DND-41 (cell line): Measurements from ENCODE around the gene BMP7.

Experiments used
- EZH2 ChIP-seq: IDR thresholded peaks from 3 replicates; pipeline ENCODE4 v1.6.1; 2012; ENCODE audit warnings: borderline replicate concordance, low read depth, mild to moderate bottlenecking, moderate library complexity, low read length, inconsistent platforms; ENCODE audit not compliant: severe bottlenecking
- TF ChIP-seq, protein P1 (sequence below): IDR thresholded peaks from 2 replicates; pipeline ENCODE4 v1.5.1; 2012; ENCODE audit warnings: borderline replicate concordance, low read length, moderate library complexity, mild to moderate bottlenecking; ENCODE audit not compliant: poor library complexity, severe bottlenecking; ENCODE audit errors: extremely low read depth

DNA sequence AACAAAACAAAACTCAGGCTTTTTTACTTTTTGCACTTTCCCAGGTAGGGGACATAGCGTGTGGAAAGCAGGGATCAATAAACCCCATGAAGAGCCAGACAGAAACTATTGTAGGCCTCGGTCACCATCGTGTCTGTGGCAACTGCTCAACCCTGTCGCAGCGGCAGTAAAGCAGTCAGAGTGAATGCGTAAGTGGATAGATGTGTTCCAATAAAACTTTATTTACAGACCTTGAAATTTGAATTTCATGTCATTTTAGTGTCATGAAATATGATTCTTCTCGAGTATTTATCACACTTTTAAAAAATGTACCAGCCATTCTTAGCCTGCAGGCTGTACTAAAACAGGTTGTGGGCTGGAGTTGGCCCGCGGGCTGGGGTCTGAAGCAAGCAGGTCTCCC is 14.5 kb downstream of the BMP7 start:
- TF ChIP-seq, protein P1, sequence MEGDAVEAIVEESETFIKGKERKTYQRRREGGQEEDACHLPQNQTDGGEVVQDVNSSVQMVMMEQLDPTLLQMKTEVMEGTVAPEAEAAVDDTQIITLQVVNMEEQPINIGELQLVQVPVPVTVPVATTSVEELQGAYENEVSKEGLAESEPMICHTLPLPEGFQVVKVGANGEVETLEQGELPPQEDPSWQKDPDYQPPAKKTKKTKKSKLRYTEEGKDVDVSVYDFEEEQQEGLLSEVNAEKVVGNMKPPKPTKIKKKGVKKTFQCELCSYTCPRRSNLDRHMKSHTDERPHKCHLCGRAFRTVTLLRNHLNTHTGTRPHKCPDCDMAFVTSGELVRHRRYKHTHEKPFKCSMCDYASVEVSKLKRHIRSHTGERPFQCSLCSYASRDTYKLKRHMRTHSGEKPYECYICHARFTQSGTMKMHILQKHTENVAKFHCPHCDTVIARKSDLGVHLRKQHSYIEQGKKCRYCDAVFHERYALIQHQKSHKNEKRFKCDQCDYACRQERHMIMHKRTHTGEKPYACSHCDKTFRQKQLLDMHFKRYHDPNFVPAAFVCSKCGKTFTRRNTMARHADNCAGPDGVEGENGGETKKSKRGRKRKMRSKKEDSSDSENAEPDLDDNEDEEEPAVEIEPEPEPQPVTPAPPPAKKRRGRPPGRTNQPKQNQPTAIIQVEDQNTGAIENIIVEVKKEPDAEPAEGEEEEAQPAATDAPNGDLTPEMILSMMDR = no peak
- no peak for TF ChIP-seq EZH2
